HG03039 (cell line): ENCODE measurements around the gene RYR3.
"Not testable (repeated sequence)": the region's sequence is repeated elsewhere in the genome, so short reads cannot be mapped to it uniquely, and the experiment has no call there.

Source experiments
- ATAC-seq: cut with Tn5 transposase; IDR thresholded peaks from one replicate; pipeline ENCODE4 v1.9.1; 2021; ENCODE audit warnings: mild to moderate bottlenecking, moderate library complexity; ENCODE audit not compliant: unreplicated experiment

The RYR3 gene

GRCh38 chr15:33810806-33811205, 500.0 kb downstream of the RYR3 start:
- ATAC-seq: no peak

DNA sequence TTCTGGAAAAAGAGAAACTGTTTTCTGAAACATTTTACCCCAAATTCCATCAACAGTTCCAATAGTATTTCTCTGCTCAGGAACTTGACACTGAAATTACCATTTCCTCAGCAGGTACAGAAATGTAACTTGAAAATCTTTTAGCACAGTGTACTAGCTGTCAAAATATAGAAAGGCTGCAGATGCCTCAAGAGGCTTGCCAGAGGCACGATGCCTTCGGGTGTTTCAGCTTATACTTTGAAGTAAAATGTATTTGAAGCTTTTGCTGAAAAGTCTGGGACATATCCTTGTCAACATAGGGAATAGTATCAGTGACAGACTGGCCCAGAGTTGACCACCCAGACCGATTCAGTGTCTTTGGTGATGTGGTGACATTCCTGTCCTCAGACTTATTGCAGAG, 503.1 kb downstream of the RYR3 start:
- ATAC-seq: no peak

DNA sequence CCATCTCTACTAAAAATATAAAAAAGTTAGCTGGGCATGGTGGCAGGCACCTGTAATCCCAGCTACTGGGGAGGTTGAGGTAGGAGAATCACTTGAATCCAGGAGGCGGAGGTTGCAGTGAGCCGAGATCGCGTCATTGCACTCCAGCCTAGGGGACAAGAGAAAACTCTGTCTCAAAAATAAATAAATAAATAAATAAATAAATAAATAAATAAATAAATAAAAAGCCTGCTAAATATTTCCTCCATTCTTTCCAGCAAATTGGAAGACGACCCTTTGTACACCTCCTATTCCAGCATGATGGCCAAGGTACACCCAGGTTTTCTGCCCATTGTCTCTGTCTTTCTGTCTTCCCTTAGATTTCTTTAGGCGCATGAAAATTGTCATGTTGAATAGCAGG, 508.7 kb downstream of the RYR3 start:
- not testable (repeated sequence) for ATAC-seq

- ATAC-seq: no peak
These were observed 511.7 kb downstream of the RYR3 start for GRCh38 chr15:33822479-33822878.

DNA sequence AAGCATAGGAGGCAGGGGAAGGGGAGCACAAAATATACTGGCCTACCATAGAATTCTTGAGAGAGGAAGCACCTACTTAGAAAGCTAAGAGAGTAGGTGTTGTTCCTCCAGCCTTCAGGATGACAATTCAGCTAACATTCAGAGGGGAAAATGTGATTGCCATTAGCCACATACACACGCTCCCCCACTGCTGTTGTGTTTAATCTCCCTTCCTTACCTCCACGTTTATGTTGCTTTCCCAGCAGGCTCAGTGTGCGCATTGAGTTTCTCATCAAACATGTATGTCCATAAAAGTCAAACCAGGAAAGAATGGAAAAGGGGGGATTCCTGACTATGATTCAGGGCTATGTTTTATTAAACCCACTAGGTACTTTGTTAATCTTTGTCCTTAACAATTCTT, 512.4 kb downstream of the RYR3 start:
- ATAC-seq: no peak

DNA sequence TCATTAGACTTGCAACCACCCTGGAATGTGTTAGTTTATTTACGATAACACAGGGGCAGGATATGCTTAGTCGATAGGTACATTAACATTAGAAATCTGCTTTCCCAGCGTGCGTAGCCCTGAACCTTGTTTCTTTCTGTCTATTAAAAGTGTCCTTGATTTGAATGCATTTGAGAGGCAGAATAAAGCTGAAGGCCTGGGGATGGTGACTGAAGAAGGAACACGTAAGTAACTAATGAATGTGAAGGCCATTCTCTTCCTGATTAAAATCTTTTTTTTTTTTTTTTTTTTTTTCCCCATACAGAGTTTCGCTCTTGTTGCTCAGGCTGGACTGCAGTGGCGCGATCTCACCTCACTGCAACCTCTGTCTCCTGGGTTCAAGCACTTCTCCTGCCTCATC, 514.7 kb downstream of the RYR3 start:
- no peak for ATAC-seq

- no peak for ATAC-seq
These were observed 515.4 kb downstream of the RYR3 start for GRCh38 chr15:33826201-33826600.

- no peak for ATAC-seq
These were observed 519.6 kb downstream of the RYR3 start for GRCh38 chr15:33830351-33830750.

GRCh38 chr15:33831646-33832045, 520.9 kb downstream of the RYR3 start:
- no peak for ATAC-seq

GRCh38 chr15:33834892-33835743, 524.4 kb downstream of the RYR3 start:
- ATAC-seq: no peak

GRCh38 chr15:33837294-33837693, 526.5 kb downstream of the RYR3 start:
- ATAC-seq: no peak

GRCh38 chr15:33839540-33839939, 528.8 kb downstream of the RYR3 start:
- no peak for ATAC-seq

DNA sequence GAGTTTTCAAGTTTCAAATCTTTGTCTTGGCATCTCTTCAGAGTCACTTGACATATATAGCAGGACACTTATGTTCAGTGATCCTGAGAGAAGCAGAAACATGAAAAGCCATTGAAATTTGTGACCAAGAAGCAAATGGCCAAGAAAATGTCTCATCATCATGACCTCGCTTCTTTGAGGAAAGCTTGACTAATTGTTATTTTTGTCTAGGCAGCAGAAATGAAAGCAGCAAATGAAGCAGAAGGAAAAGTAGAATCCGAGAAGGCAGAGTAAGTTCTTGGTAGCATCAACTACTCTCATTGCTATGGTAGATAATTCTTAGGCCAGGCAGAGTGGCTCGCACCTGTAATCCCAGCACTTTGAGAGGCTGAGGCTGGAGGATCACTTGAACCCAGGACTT, 529.8 kb downstream of the RYR3 start:
- ATAC-seq: no peak

DNA sequence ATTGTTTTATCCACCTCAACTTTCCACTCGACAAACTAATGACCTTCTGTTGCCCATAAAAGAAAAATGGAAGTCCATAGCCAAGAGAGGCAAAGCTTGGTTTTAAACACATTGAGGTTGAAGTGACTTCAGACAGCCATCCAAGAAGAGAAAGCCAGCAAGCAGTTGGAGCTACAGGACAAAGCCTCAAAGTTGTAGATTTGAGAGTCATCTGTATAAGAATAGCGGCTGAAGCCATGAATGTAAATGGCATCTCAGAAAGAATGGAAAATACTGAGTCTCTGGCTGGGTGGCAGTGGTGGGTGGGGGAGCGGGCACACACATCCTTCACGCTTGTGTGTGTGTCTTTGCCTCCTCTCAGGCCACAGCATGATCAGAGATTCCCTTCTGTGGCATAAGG, 533.4 kb downstream of the RYR3 start:
- ATAC-seq: no peak

DNA sequence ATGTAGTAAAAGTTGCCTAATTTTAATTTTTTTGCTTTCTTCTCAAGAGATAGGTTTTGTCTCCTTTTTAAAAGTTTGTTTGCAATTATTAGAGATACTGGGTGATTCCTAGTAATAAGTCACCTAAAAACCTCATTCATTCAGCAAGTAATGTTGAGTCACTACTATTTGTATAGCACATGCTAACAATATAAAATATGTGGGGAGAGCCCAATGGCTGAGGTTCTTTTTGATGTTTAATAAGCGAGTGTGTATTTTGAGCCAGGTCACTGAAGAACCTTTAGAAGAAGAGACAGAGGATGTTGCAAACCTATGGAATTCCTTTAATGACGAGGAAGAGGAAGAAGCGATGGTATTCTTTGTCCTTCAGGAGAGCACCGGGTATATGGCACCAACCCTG, 533.8 kb downstream of the RYR3 start:
- no peak for ATAC-seq

GRCh38 chr15:33846142-33846541, 535.4 kb downstream of the RYR3 start:
- ATAC-seq: no peak

DNA sequence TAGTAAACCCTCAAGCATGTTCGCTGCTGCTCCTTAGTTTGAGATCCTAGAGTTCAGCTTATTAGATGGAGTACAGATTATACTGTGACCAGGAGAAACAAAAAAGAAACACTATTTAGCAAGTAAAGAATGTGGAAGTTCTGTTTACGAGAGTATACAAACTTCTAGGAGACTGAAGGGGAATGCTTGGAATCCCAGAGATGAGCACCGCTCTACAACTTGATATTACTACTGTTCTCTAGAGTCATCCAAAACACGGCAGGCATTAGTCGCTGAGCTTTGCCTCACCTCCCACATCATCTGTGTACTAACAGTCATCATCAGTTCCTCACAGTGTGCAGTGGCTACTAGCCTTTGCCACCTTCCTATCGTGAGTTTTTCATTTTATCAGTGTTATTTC, 536.1 kb downstream of the RYR3 start:
- no peak for ATAC-seq

DNA sequence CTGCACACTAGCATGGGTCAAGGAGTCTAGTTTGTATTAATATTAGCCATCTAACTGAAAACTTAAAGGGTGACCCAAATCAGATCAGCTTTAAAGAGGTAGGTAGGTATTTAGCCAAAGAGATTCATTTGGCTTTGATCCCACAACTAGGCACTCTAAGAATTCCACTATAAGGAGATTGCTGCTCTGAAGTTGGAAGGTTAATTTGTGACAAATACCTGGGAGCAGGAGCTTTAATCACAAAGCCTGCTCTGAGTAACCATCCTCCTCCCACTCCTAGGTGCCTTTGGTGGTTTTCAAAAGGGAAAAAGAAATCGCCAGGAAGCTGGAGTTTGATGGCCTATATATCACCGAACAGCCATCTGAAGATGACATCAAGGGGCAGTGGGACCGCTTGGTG, 537.2 kb downstream of the RYR3 start:
- no peak for ATAC-seq

- no peak for ATAC-seq
These were observed 540.3 kb downstream of the RYR3 start for GRCh38 chr15:33851079-33851478.

- no peak for ATAC-seq
These were observed 541.3 kb downstream of the RYR3 start for GRCh38 chr15:33852094-33852493.

DNA sequence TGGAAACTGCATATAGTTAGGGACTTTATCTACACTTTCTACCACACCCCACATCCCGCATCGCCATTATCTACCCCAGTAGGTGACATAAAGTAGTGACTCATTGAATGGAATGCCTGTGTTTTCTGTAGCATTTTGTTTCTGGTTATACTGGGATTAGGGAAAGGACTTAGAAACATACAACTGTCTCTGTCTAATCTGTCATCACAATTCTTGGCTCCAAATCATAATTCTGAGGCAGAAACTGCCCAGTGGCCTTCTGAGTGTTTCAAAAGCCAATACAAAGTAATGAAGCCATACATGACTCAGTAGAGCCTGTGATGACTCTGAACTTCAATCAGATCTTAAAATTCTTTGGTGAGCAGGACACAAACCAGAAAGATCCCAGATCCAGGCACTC, 541.8 kb downstream of the RYR3 start:
- no peak for ATAC-seq

- ATAC-seq: no peak
These were observed 547.0 kb downstream of the RYR3 start for GRCh38 chr15:33857726-33858125.

- ATAC-seq: no peak
These were observed 548.1 kb downstream of the RYR3 start for GRCh38 chr15:33858836-33859235.
